HG02610 (cell line): ENCODE measurements around the gene XRCC3.

Experiments used
- ATAC-seq: cut with Tn5 transposase; IDR thresholded peaks from one replicate; pipeline ENCODE4 v1.9.1; 2021; ENCODE audit warnings: mild to moderate bottlenecking, moderate library complexity; ENCODE audit not compliant: unreplicated experiment

XRCC3 gene

GRCh38 chr14:103727313-103727980 is 12.2 kb upstream of the XRCC3 start:
- ATAC-seq = no peak

DNA sequence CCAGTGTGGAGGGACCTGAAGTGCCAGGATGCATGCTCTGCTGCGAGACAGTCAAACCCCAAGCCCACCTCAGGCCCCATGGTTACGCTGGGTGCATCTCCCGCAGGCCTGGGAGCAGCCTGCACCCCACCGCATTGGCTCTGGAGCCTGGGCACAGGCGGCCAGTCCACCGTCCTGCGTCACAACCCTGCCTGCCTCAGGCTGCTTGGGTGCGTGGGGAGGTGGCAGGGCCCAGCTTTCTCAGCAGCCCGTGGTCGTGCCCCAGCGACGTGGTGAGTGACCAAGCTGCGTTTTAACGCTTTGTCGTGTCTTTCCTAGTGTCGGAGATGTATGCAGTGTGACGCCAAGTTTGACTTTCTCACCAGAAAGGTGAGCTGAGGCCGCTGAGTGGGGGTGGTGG is 11.2 kb upstream of the XRCC3 start:
- ATAC-seq = no peak

GRCh38 chr14:103725739-103726395 is 10.6 kb upstream of the XRCC3 start:
- no peak for ATAC-seq

GRCh38 chr14:103725001-103725682 is 9.9 kb upstream of the XRCC3 start:
- ATAC-seq = no peak

DNA sequence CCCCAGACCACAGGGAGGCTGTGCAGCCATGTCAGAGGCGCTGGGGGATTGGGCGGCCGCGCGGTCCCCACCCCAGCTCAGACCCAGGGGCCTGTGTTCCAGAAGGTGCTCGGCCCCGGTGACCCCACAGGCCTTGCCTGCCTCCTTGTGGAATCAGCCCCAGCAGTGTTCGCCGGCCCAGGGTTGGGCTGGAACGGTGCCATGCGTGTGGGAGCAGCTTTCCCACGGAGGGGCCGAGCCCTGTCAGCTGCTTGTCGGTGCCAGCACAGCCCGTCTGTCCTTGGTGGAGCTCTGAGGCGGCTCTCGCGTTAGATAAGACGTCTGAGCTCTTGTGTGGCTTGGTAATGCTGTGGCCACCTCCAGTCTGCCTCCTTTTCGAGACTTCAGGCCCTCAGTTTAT is 8.9 kb upstream of the XRCC3 start:
- ATAC-seq = no peak

DNA sequence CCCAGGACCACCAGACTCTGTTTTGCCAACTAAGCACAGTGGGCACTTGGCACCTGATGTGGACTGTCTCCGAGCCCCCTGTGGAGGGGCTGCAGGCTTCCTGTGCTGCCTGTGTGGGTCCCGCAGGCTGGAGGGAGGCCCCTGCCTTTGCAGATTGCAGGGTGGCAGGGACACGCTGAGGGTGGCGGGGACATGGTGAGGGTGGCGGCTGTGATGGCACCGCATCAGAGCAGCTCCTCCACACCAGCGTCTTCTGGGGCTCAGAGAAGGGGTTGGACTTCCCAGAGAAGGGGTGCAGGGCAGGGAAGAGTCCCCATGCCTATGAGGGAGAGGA is 8.5 kb upstream of the XRCC3 start:
- ATAC-seq = no peak

GRCh38 chr14:103721334-103722120 is 6.3 kb upstream of the XRCC3 start:
- no peak for ATAC-seq

GRCh38 chr14:103719751-103720150 is 4.5 kb upstream of the XRCC3 start:
- no peak for ATAC-seq

DNA sequence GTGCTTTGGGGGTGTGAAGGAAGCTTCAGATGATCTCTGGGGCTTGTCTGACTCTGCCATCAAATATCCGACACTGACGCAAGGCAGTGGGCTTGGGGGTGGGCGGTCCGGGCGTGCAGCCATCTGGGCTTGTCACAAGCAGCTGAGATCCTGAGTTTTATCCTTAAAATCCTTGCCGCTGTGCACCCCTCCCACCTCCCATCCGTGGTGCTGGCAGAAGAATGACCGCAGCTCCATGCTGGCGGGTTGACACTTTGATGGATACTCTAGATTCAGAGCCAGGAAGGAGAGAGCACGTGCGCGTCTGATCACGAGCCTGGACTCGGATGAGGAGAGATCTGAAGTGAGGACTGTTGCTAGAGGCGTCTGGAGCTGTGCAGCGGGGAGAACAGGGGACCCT is 3.3 kb upstream of the XRCC3 start:
- ATAC-seq = no peak

- ATAC-seq = no peak
Measured at GRCh38 chr14:103716899-103717411, 1.7 kb upstream of the XRCC3 start.

DNA sequence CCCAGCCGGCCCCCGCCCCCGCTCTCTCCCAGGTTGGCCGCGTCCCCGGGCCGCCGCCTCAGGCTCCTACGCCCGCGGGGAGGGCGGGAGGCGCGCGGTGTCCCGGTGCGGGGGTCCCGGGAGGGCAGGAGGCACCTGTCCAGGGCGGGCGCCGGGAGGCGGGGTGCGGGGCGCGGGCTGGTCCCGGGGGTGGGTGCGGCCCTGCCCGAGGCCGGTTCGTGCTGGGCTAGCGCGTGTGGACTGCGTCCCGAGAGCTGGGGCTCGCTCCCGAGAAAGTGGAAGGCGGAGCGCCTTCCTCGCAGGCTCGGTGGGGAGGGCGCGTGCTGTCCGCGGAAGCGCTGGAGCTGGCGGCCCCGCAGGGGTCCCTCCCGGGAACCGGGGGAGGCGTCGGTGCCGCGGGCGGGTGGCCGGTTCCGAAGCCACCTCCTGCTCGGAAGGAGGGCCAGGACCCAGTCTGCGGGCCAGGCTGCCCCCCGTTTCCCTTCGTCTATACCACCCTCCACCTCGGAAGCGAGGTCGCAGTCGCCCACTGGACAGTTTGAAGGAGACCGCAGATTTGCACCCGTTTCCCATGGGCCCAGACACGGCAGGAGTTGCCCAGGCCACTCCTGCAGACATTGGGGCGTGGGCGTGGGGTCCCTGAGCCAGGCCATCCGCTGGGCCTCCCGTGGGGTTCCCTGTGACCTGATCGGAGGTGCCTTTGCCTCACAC is 995 bp upstream of the XRCC3 start:
- ATAC-seq = no peak

DNA sequence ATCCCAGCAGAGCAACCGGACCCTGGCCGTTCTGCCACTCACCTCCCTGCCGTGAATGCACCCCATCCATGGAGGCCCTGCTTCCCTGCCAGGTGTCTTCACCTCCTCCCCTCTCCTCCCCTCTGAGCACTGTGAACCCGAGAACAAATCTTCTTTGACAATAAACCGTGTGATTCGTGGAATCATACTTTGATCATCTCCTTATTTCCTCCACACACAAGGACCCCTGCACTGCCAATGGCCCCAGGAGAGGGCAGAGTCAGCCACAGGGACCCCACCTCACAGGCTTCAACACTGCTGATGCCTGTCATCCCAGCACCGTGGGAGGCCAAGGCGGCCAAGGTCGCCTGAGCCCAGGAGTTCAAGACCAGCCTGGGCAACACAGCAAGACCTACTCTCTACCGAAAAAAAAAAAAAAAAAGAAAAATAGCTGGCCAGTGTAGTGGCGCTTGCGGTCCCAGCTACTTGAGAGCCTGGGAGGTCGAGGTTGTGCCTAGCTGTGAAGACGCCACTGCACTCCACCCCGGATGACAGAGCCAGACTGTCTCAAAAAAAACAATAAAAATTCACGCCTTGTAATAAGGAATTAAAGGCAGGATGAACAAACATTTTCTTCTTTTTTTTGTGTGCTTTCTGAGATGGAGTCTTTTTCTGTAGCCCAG is 1.1 kb downstream of the XRCC3 start:
- ATAC-seq = no peak

DNA sequence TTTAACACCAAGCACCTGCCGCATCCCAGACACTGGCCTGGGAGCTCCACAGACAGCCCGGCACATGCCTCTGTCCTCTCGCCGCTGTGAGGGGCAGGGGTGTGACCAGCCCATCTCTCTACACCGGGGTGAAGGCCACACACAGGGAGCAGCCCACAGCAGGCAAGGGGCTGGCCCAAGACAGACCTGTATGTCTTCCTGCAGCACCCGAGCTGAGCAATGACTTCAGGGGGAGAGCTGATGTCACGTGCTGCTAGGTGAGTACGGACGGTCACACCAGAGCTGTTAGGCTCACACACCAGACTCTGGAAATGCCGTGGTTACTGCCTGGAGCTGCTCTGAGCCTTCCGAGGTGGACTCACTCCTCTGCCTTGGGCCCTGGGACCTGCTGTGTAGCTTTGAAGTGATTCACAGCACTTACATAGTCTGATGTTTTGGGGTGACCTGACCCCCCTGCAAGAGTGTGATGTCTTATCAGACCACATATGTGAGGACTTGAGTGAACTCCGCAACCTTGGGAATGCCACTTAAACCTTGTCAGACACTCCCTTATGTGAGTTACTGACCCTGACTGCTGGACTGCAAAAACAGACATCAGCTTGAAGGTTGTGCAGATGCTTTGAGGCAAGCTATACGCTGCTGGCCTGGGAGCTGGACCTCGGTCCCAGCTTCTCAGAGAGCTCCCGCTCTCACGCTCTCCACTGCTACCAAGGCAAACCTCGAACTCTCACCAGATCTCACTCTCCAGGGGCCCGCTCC is 1.8 kb downstream of the XRCC3 start:
- ATAC-seq = no peak

DNA sequence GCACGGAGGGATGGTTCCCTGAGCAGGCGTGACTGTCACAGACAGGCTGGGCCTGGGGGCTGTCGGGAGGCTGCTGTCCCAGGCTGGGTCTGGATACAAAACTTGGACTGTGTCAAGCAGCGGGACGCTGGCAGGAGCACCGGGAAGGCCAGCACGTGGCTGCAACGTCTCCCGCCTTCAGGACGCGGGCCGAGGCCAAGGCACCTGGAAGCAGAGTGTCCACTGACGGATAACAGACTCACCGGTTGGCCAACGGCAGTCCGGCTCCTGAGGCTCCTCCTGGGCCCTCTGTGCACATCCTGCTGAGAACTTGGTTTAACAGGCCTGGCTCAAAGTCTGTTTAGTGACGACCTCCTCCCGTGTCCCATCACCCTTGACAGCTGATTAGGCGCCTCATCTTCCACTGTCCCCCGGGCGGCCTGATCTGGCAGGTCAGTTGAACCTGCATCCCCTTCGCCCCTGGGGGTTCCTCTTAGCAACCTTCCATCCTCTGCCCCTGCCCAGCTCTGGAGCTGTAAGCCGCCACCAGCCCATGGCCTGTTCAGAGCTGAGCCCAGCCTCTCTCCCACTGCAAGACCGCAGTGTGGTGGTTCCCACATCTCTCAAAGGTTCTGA is 2.5 kb downstream of the XRCC3 start:
- no peak for ATAC-seq

DNA sequence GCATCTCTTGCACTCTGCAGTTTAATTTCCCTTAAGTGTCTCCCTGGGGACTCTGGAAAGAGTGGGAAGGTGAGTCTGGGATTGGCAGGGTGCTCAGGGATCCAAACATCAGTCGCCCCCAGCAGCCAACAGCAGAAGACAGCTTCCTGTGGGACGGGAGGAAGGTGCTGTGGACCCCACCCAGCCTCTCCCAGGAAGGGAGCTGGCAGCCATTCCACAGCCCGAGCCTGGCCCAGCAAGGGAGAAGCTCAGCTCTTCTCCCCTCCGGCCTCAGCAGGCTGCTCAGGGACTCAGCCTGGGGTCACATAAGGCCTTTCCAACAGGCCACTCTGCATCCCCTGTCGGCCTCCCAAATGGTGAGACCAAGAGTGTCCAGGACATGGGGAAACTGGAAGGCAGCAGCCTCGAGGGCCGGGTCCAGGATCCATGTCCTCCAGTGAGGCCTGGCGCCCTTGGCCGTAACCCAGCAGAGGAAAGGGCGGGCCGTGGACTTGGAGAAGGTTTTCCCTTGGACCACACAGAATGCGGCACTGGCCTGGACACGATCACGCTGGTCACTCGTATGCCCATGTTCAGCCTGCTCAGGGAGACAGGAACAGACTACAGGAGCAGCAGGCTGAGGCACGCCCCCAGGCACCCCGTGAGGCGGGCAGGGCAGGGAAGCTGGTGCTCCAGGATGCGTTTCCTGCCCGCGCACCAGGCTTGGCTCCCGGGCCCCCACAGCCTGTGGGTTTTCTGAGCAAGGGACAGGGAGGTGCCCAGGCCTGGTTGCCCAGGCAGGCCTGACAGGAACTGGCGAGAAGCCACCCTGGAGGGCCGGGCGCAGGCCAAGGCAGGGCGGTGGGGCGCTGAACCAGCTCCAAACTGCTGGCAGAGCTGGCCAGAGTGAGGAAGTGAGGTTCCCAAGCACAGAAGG is 3.5 kb downstream of the XRCC3 start:
- no peak for ATAC-seq

DNA sequence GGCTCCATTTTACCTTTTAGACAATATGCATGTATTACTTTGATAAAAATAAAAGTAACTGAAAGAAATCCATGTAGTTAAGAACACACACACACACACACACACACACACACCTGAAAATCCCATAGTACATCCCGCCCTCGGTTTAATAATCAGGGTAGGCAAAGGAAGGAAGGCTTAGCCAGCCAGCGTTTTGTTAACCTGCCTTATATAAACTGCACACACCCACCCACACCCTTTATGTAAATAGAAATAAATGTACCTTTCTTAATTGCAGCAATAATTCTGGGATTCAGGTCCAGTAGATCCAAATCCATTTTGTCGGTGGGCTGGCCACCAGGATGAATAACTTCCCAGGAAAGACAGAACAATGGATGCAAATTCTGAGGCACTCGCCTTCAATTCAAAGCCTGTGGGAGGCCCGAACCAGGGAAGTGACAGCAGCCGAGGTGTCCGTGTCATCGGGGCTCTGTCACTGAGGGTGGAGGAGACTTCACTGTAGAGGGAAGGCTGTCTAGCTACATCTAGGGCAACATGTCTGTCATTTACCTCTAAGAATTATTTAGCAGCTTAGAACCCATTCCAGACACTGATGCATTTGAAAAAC is 4.4 kb downstream of the XRCC3 start:
- ATAC-seq = no peak

DNA sequence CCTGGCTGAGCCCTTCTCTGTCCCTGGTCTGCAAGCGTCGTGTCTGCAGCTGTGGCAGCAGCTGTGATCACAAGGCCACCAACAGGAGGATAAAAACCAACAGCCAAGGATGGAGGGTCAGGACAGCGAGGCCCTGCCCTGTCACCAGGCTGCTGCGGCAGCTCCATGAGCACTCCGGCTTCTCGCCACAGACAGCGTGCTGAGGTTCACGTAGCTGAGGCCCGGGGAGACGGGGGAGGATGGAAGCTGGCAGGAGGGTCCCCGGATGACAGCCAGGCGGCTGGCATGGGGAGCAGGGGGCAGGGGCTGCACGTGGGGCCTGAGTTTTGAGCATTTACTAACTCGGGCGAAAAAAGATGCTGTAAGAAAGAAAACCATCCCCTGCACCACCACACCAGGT is 5.4 kb downstream of the XRCC3 start:
- ATAC-seq = no peak

DNA sequence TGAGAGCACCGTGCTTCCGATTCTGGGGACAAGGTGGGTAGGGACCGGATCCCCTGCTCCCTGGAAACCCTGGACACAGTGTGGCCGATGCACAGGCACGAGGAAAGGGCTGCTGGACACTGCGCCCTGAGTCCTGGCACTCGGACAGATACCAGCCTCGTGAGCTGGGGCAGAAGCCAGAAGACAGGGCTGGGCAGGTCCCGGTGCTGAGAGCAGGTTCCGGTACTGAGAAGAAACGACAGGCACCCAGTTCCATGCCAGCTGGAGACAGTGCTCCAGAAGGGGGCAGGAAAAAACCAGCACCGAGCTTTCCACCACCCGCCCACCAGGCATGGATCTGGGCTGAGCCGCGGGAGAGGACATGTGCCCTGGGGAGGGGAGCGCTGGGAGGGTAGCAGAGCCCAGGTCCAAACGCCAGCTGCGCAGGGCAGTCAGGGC is 6.5 kb downstream of the XRCC3 start:
- no peak for ATAC-seq
